ENCODE measurements around the gene HOMER3. TPM values are rescaled to one million over a fixed set of nuclear protein-coding genes. Genes with fewer than 3 reads are reported as not detected.

Gene HOMER3
- total and polyA plus RNA-seq, 11 donors = 13.6 to 36.8 (median 20.8) TPM

GRCh38 chr19:18948976-18949356 lies 7.9 kb upstream of the HOMER3 start:
- 80 to 92% (median 87%) methylated on average over 2 to 5 of the region's 5 CpGs for WGBS, 4 donors
- Histone ChIP-seq H3K4me3 (no peak overlapping the region), H3K9me3 (no peaks in the 10 kb centered on the region), H3K36me3 (no peaks in the 10 kb centered on the region), H3K4me1 (no peaks in the 10 kb centered on the region), H3K27ac (no peak overlapping the region), H3K27me3 (no peaks in the 10 kb centered on the region)
- intact Hi-C loops (cut with DNase I) = no loop called here
- DNase-seq = no peak
- ATAC-seq = no peak
- TF ChIP-seq CTCF (IDR thresholded peaks at IDR 0.05) (no peak), POLR2A (IDR thresholded peaks at IDR 0.05) (no peak)

- DNase-seq (no peak), ATAC-seq (no peak)
- no peak overlapping the region for H3K27ac ChIP-seq
- no peaks in the 10 kb centered on the region for H3K27me3 ChIP-seq
- TF ChIP-seq POLR2A (IDR thresholded peaks at IDR 0.05) (no peak), CTCF (IDR thresholded peaks at IDR 0.05) (no peak)
- no peaks in the 10 kb centered on the region for H3K4me1 ChIP-seq
- WGBS, 4 donors = 76 to 86% (median 77%) methylated on average over 9 to 15 of the region's 15 CpGs
- intact Hi-C loops (cut with DNase I) = no loop called here
- H3K9me3 ChIP-seq = no peaks in the 10 kb centered on the region
- no peaks in the 10 kb centered on the region for H3K36me3 ChIP-seq
- no peak overlapping the region for H3K4me3 ChIP-seq
Measured at GRCh38 chr19:18948075-18948975, 7.3 kb upstream of the HOMER3 start.

GRCh38 chr19:18946918-18947317 lies 5.9 kb upstream of the HOMER3 start:
- DNase-seq = no peak
- Histone ChIP-seq H3K9me3 (no peaks in the 10 kb centered on the region), H3K27ac (no peak overlapping the region), H3K4me1 (no peaks in the 10 kb centered on the region), H3K36me3 (no peaks in the 10 kb centered on the region), H3K27me3 (no peaks in the 10 kb centered on the region), H3K4me3 (no peak overlapping the region)
- WGBS, 4 donors = 87 to 95% (median 89%) methylated on average over 14 of the region's 14 CpGs
- no peak for TF ChIP-seq CTCF (IDR thresholded peaks at IDR 0.05)
- TF ChIP-seq POLR2A (IDR thresholded peaks at IDR 0.05) = no peak
- intact Hi-C loops (cut with DNase I) = no loop called here
- ATAC-seq = no peak

- Histone ChIP-seq H3K4me1 (peaks cover 0 to 6% (median 0%) of the 10 kb centered on the region in 12 donors), H3K27ac (no peak overlapping the region), H3K27me3 (no peaks in the 10 kb centered on the region), H3K36me3 (no peaks in the 10 kb centered on the region), H3K4me3 (no peak overlapping the region), H3K9me3 (no peaks in the 10 kb centered on the region)
- DNase-seq = no peak
- ATAC-seq = no peak
- intact Hi-C loops (cut with DNase I) = no loop called here
- no peak for TF ChIP-seq CTCF (IDR thresholded peaks at IDR 0.05)
- no peak for TF ChIP-seq POLR2A (IDR thresholded peaks at IDR 0.05)
Measured at GRCh38 chr19:18946335-18946734, 5.3 kb upstream of the HOMER3 start.

Data from heart left ventricle (tissue), 16 donors.